Measurements from ENCODE around the gene VSIG10L2. TPM values are rescaled to one million over a fixed set of nuclear protein-coding genes. Genes with fewer than 3 reads are reported as not detected.

VSIG10L2 gene
- total RNA-seq, 1 donor, result not detected

DNA sequence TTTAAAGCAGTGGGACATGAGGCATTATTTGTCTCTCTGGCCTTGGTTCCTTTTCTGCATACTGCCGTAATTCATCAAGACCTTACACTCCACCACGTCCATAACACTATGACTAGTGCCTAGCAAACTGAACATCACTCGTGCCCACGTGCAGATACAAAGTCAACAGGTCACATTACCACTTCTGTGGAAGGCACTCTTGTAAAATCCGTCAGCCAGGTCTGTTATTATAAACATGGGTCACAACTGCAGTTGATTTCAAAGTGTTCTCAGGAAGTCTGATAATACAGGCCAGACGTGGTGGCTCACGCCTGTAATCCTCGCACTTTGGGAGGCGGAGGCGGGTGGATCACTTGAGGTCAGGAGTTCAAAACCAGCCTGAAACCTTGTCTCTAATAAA lies 14.1 kb downstream of the VSIG10L2 start:
- H3K4me3 ChIP-seq (ENCODE audit: low read depth, low read length), result no peak overlapping the region
- no peak for DNase-seq (ENCODE audit: low read depth)

GRCh38 chr11:125960771-125961170 lies 14.9 kb downstream of the VSIG10L2 start:
- no peak for DNase-seq (ENCODE audit: low read depth)
- TF ChIP-seq CTCF (IDR thresholded peaks at IDR 0.05; ENCODE audit: insufficient read depth, low read length), result no peak
- no peak overlapping the region for H3K4me3 ChIP-seq (ENCODE audit: low read depth, low read length)

More for the DNA sequence above, 14.1 kb downstream of the VSIG10L2 start:
- TF ChIP-seq CTCF (IDR thresholded peaks at IDR 0.05; ENCODE audit: insufficient read depth, low read length), result no peak

- no peak for DNase-seq (ENCODE audit: low read depth)
- no peak overlapping the region for H3K4me3 ChIP-seq (ENCODE audit: low read depth, low read length)
- TF ChIP-seq CTCF (IDR thresholded peaks at IDR 0.05; ENCODE audit: insufficient read depth, low read length), result no peak
Observed at GRCh38 chr11:125967515-125967914, 21.7 kb downstream of the VSIG10L2 start.

GRCh38 chr11:125968354-125968753 lies 22.5 kb downstream of the VSIG10L2 start:
- H3K4me3 ChIP-seq (ENCODE audit: low read depth, low read length), result no peak overlapping the region
- no peak for DNase-seq (ENCODE audit: low read depth)
- no peak for TF ChIP-seq CTCF (IDR thresholded peaks at IDR 0.05; ENCODE audit: insufficient read depth, low read length)

GRCh38 chr11:125971618-125972017 lies 25.8 kb downstream of the VSIG10L2 start:
- no peak overlapping the region for H3K4me3 ChIP-seq (ENCODE audit: low read depth, low read length)
- DNase-seq (ENCODE audit: low read depth), result no peak
- no peak for TF ChIP-seq CTCF (IDR thresholded peaks at IDR 0.05; ENCODE audit: insufficient read depth, low read length)

DNA sequence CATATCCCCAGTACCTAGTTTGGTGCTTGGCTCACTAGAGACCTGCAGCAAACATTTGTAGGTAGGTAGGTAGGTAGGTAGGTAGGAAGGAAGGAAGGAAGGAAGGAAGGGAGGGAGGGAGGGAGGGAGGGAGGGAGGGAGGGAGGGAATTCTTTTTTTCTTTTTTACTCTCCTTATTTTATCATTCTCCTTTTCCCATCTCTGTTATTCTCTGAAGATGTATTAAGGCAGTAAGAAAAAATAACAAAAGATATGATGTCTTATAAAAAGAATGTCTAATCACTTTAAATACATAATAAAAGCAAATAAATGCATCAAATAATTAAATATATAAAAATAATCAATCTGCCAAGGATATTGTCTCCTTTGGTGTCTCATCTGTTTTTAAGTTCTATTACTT lies 28.4 kb downstream of the VSIG10L2 start:
- H3K4me3 ChIP-seq (ENCODE audit: low read depth, low read length), result no peak overlapping the region
- no peak for DNase-seq (ENCODE audit: low read depth)
- no peak for TF ChIP-seq CTCF (IDR thresholded peaks at IDR 0.05; ENCODE audit: insufficient read depth, low read length)

- H3K4me3 ChIP-seq (ENCODE audit: low read depth, low read length), result no peak overlapping the region
- no peak for TF ChIP-seq CTCF (IDR thresholded peaks at IDR 0.05; ENCODE audit: insufficient read depth, low read length)
- no peak for DNase-seq (ENCODE audit: low read depth)
Observed at GRCh38 chr11:125975634-125976033, 29.8 kb downstream of the VSIG10L2 start.
